ENCODE data around the gene NFAT5.

Gene NFAT5

DNA sequence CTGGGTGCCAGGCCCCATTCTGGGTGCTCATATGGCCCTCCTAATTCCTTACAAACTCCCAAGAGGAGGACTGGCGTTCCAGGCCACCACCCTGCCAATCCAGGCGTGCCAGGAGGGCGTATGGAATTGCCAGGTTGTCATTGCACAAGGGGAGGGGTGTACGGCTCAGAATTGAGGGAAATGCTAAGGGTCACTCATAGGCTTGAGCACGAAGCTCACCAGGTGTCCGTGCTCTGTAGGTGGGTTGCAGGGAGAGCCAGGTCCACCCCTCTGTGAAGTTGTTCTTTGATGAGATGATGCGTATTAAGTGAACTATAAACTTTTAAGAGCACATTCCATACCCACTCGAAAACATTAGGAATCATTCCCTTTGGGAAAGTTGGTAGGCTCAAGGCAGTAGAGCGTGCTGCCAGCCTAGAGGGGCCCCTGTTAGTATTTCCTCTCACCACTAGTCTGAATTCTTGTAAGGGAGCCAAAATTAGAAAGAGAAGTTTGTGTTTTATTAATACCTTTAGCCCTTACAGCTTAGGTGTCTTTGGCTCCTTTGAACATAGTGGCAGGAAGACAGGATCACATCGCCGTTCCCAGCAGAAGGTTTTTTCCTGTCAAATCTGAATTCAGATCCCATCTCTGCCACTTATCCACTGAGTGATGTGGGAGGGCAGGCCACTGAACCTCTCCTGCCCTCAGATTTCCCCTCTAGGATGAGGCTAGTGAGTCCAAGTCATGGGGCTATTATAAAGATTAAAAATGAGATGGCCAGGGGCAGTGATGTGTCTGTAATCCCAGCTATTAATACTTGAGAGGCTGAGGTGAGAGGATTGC, 38.7 kb upstream of the NFAT5 start:
- Histone ChIP-seq H3K23ac (ENCODE audit: low read depth, low read length, poor library complexity) (no peak overlapping the region), H2BK15ac (ENCODE audit: low read length) (peak overlapping the region; percentile 34), H3K9me3 (replicated peaks in 1 of 2; ENCODE audit: control insufficient read depth in 2 of 2, insufficient read depth in 1 of 2, low read depth in 1 of 2, low read length in 2 of 2) (no peaks in the 10 kb centered on the region), H3K4me2 (ENCODE audit: insufficient read depth, low read length, poor library complexity, severe bottlenecking) (no peak overlapping the region), H3K27me3 (ENCODE audit: control insufficient read depth in 3 of 3, insufficient read depth in 3 of 3, low read depth in 1 of 3, low read length in 3 of 3) (no peaks in the 10 kb centered on the region), H2AFZ (ENCODE audit: low read length) (no peak overlapping the region), H2BK120ac (ENCODE audit: low read depth, low read length) (no peak overlapping the region), H3K18ac (ENCODE audit: low read length) (peak overlapping the region; percentile 41), H3K4me1 (ENCODE audit: control insufficient read depth in 2 of 2, insufficient read depth in 1 of 2, low read depth in 1 of 2, low read length in 2 of 2) (peaks cover 6 to 8% of the 10 kb centered on the region in 2 donors), H3K36me3 (replicated peaks in 1 of 2; ENCODE audit: control insufficient read depth in 2 of 2, insufficient read depth in 2 of 2, low read length in 2 of 2) (no peaks in the 10 kb centered on the region), H3K79me1 (ENCODE audit: low read depth, low read length) (no peaks in the 10 kb centered on the region), H2AK5ac (ENCODE audit: low read depth, low read length) (no peak overlapping the region), H3K27ac (replicated peaks; ENCODE audit: low read length) (no peak overlapping the region), H3K4ac (ENCODE audit: low read length) (no peak overlapping the region), H4K8ac (ENCODE audit: low read depth, low read length) (no peak overlapping the region), H3K14ac (ENCODE audit: low read length) (no peak overlapping the region), H2BK12ac (ENCODE audit: low read length) (peak overlapping the region; percentile 36), H3K9ac (ENCODE audit: low read depth, low read length, poor library complexity) (no peak overlapping the region), H4K91ac (ENCODE audit: low read depth, low read length, poor library complexity) (no peak overlapping the region), H3K4me3 (ENCODE audit: low read length in 2 of 2) (no peak overlapping the region), H2BK5ac (ENCODE audit: low read length) (no peak overlapping the region)
- no CpG with 5 or more reads among the region's 11 CpGs for WGBS, 2 donors (ENCODE audit: extremely low coverage in 2 of 2, insufficient read length in 2 of 2, insufficient replicate concordance in 1 of 2)
- no peak for DNase-seq (ENCODE audit: low spot score)

DNA sequence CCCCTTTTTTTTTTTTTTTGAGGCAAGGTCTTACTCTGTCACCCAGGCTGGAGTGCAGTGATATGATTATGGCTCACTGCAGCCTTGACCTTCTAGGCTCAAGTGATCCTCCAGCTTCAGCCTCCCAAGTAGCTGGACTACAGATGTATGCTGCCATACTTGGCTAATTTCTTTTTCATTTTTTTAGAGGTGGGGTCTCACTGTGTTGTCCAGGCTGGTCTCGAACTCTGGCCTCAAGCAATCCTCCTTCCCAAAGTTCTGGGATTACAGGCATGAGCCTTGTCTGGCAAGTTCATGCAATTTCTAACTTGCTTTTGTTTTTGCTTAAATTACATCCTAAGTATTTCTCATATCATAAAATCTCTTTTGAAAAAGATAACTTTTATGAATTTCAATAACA, 33.8 kb upstream of the NFAT5 start:
- no peaks in the 10 kb centered on the region for H3K27me3 ChIP-seq (ENCODE audit: control insufficient read depth in 3 of 3, insufficient read depth in 3 of 3, low read depth in 1 of 3, low read length in 3 of 3)
- H2BK12ac ChIP-seq (ENCODE audit: low read length): no peak overlapping the region
- no peak overlapping the region for H3K18ac ChIP-seq (ENCODE audit: low read length)
- no peak overlapping the region for H3K9ac ChIP-seq (ENCODE audit: low read depth, low read length, poor library complexity)
- no peak overlapping the region for H3K4me2 ChIP-seq (ENCODE audit: insufficient read depth, low read length, poor library complexity, severe bottlenecking)
- H2BK15ac ChIP-seq (ENCODE audit: low read length): no peak overlapping the region
- H3K4ac ChIP-seq (ENCODE audit: low read length): no peak overlapping the region
- H3K14ac ChIP-seq (ENCODE audit: low read length): no peak overlapping the region
- no peak overlapping the region for H3K23ac ChIP-seq (ENCODE audit: low read depth, low read length, poor library complexity)
- no peak overlapping the region for H4K91ac ChIP-seq (ENCODE audit: low read depth, low read length, poor library complexity)
- WGBS, 2 donors (ENCODE audit: extremely low coverage in 2 of 2, insufficient read length in 2 of 2, insufficient replicate concordance in 1 of 2): no CpG with 5 or more reads among the region's 1 CpG
- H2BK5ac ChIP-seq (ENCODE audit: low read length): no peak overlapping the region
- H3K27ac ChIP-seq (replicated peaks; ENCODE audit: low read length): no peak overlapping the region
- H3K36me3 ChIP-seq (replicated peaks in 1 of 2; ENCODE audit: control insufficient read depth in 2 of 2, insufficient read depth in 2 of 2, low read length in 2 of 2): no peaks in the 10 kb centered on the region
- peaks cover 8% of the 10 kb centered on the region in 2 donors for H3K4me1 ChIP-seq (ENCODE audit: control insufficient read depth in 2 of 2, insufficient read depth in 1 of 2, low read depth in 1 of 2, low read length in 2 of 2)
- no peak overlapping the region for H2BK120ac ChIP-seq (ENCODE audit: low read depth, low read length)
- DNase-seq (ENCODE audit: low spot score): no peak
- no peak overlapping the region for H2AK5ac ChIP-seq (ENCODE audit: low read depth, low read length)
- H3K79me1 ChIP-seq (ENCODE audit: low read depth, low read length): no peaks in the 10 kb centered on the region
- no peak overlapping the region for H2AFZ ChIP-seq (ENCODE audit: low read length)
- no peaks in the 10 kb centered on the region for H3K9me3 ChIP-seq (replicated peaks in 1 of 2; ENCODE audit: control insufficient read depth in 2 of 2, insufficient read depth in 1 of 2, low read depth in 1 of 2, low read length in 2 of 2)
- H4K8ac ChIP-seq (ENCODE audit: low read depth, low read length): no peak overlapping the region
- no peak overlapping the region for H3K4me3 ChIP-seq (ENCODE audit: low read length in 2 of 2)

DNA sequence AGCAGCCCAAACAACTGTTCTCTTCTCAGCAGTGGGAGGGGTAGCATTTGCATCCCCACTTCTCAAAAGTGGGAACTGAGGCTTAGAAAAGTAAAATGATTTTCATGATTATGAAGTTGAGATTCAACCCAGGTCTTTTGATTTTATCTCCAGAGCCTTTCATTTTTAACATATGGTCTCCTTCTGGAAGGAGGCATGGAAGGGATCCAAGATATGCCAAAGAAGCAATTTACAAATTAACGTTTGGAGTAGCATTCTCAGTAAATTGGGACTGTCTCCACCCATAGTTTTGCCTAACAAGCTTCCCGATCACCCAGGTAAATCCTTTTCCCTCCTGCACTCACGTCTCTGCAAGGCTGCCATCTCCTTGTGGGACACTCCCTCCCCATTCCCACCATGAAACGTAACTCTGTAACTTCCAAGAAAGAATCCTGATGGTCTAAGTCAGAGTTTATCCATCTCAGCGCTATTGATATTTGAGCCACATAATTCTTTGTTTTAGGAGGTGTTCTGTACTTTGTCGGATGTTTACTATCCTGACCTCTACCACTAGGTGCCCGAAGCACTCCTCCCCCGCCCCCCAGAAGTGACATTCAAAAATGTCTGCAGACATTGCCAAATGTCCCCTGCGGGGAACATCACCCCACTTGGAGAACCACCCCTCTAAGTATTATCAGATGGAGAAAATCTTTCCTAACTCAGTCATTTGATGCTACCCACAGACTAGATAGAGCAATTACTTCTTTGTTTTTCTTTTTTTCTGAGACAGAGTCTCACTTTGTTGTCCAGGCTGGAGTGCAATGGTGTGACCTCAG, 32.9 kb upstream of the NFAT5 start:
- DNase-seq (ENCODE audit: low spot score): no peak
- no CpG with 5 or more reads among the region's 9 CpGs for WGBS, 2 donors (ENCODE audit: extremely low coverage in 2 of 2, insufficient read length in 2 of 2, insufficient replicate concordance in 1 of 2)
- peak overlapping the region; percentile 2 for H2AFZ ChIP-seq (ENCODE audit: low read length)
- H3K4me3 ChIP-seq (ENCODE audit: low read length in 2 of 2): no peak overlapping the region
- H3K4me1 ChIP-seq (ENCODE audit: control insufficient read depth in 2 of 2, insufficient read depth in 1 of 2, low read depth in 1 of 2, low read length in 2 of 2): peaks cover 8% of the 10 kb centered on the region in 2 donors
- H2BK12ac ChIP-seq (ENCODE audit: low read length): no peak overlapping the region
- H3K18ac ChIP-seq (ENCODE audit: low read length): no peak overlapping the region
- no peak overlapping the region for H3K4me2 ChIP-seq (ENCODE audit: insufficient read depth, low read length, poor library complexity, severe bottlenecking)
- no peaks in the 10 kb centered on the region for H3K9me3 ChIP-seq (replicated peaks in 1 of 2; ENCODE audit: control insufficient read depth in 2 of 2, insufficient read depth in 1 of 2, low read depth in 1 of 2, low read length in 2 of 2)
- no peak overlapping the region for H3K14ac ChIP-seq (ENCODE audit: low read length)
- no peak overlapping the region for H4K8ac ChIP-seq (ENCODE audit: low read depth, low read length)
- H4K91ac ChIP-seq (ENCODE audit: low read depth, low read length, poor library complexity): no peak overlapping the region
- H2AK5ac ChIP-seq (ENCODE audit: low read depth, low read length): no peak overlapping the region
- no peak overlapping the region for H3K27ac ChIP-seq (replicated peaks; ENCODE audit: low read length)
- no peaks in the 10 kb centered on the region for H3K36me3 ChIP-seq (replicated peaks in 1 of 2; ENCODE audit: control insufficient read depth in 2 of 2, insufficient read depth in 2 of 2, low read length in 2 of 2)
- H3K27me3 ChIP-seq (ENCODE audit: control insufficient read depth in 3 of 3, insufficient read depth in 3 of 3, low read depth in 1 of 3, low read length in 3 of 3): no peaks in the 10 kb centered on the region
- no peaks in the 10 kb centered on the region for H3K79me1 ChIP-seq (ENCODE audit: low read depth, low read length)
- H2BK15ac ChIP-seq (ENCODE audit: low read length): no peak overlapping the region
- no peak overlapping the region for H3K9ac ChIP-seq (ENCODE audit: low read depth, low read length, poor library complexity)
- H2BK5ac ChIP-seq (ENCODE audit: low read length): no peak overlapping the region
- no peak overlapping the region for H3K4ac ChIP-seq (ENCODE audit: low read length)
- H3K23ac ChIP-seq (ENCODE audit: low read depth, low read length, poor library complexity): no peak overlapping the region
- no peak overlapping the region for H2BK120ac ChIP-seq (ENCODE audit: low read depth, low read length)

- no peak overlapping the region for H2BK12ac ChIP-seq (ENCODE audit: low read length)
- no peak overlapping the region for H4K91ac ChIP-seq (ENCODE audit: low read depth, low read length, poor library complexity)
- H3K4me2 ChIP-seq (ENCODE audit: insufficient read depth, low read length, poor library complexity, severe bottlenecking): no peak overlapping the region
- no peak overlapping the region for H2AK5ac ChIP-seq (ENCODE audit: low read depth, low read length)
- no peaks in the 10 kb centered on the region for H3K36me3 ChIP-seq (replicated peaks in 1 of 2; ENCODE audit: control insufficient read depth in 2 of 2, insufficient read depth in 2 of 2, low read length in 2 of 2)
- H2BK5ac ChIP-seq (ENCODE audit: low read length): no peak overlapping the region
- no peak overlapping the region for H2BK15ac ChIP-seq (ENCODE audit: low read length)
- H3K27ac ChIP-seq (replicated peaks; ENCODE audit: low read length): no peak overlapping the region
- H4K8ac ChIP-seq (ENCODE audit: low read depth, low read length): no peak overlapping the region
- no peak overlapping the region for H3K4me3 ChIP-seq (ENCODE audit: low read length in 2 of 2)
- no peaks in the 10 kb centered on the region for H3K9me3 ChIP-seq (replicated peaks in 1 of 2; ENCODE audit: control insufficient read depth in 2 of 2, insufficient read depth in 1 of 2, low read depth in 1 of 2, low read length in 2 of 2)
- no peak overlapping the region for H3K9ac ChIP-seq (ENCODE audit: low read depth, low read length, poor library complexity)
- no peak overlapping the region for H3K4ac ChIP-seq (ENCODE audit: low read length)
- no peaks in the 10 kb centered on the region for H3K79me1 ChIP-seq (ENCODE audit: low read depth, low read length)
- no peaks in the 10 kb centered on the region for H3K27me3 ChIP-seq (ENCODE audit: control insufficient read depth in 3 of 3, insufficient read depth in 3 of 3, low read depth in 1 of 3, low read length in 3 of 3)
- H3K14ac ChIP-seq (ENCODE audit: low read length): no peak overlapping the region
- H3K18ac ChIP-seq (ENCODE audit: low read length): no peak overlapping the region
- H2AFZ ChIP-seq (ENCODE audit: low read length): no peak overlapping the region
- WGBS, 2 donors (ENCODE audit: extremely low coverage in 2 of 2, insufficient read length in 2 of 2, insufficient replicate concordance in 1 of 2): no CpG with 5 or more reads among the region's 3 CpGs
- no peak for DNase-seq (ENCODE audit: low spot score)
- peaks cover 6 to 8% of the 10 kb centered on the region in 2 donors for H3K4me1 ChIP-seq (ENCODE audit: control insufficient read depth in 2 of 2, insufficient read depth in 1 of 2, low read depth in 1 of 2, low read length in 2 of 2)
- H3K23ac ChIP-seq (ENCODE audit: low read depth, low read length, poor library complexity): no peak overlapping the region
- H2BK120ac ChIP-seq (ENCODE audit: low read depth, low read length): no peak overlapping the region
These were observed 31.0 kb upstream of the NFAT5 start for GRCh38 chr16:69534720-69535119.
